K562 (cell line): Measurements from ENCODE around the gene ENDOV. TPM values are rescaled to one million over a fixed set of nuclear protein-coding genes. Genes with fewer than 3 reads are reported as not detected.

Source experiments
- ATAC-seq: fragments of 200-7000 bp; cut with Tn5 transposase; 3 replicates; pipeline ENCODE4 v1.9.1; 2020; ENCODE audit warnings: moderate library complexity
- BruUV-seq: library from RNA; stranded (reverse); fragments of 400-500 nt; replicated peaks from 2 replicates; lab custom pipeline; 2021; lab: Mats Ljungman, UMichigan
- CTCF ChIA-PET: fragments of 300-600 bp; formaldehyde crosslinking; extraction: SDS; loops from one replicate; lab custom pipeline; 2021; ENCODE audit warnings: low intra/inter-chr PET ratio; lab: Yijun Ruan, JAX
- POLR2A ChIA-PET: fragments of 300-600, 350-650 bp; sonication (Branson Sonifier 250); formaldehyde crosslinking; extraction: SDS; loops from one replicate; lab custom pipeline; 2021; ENCODE audit warnings: antibody characterized with exemption, inconsistent platforms; lab: Yijun Ruan, JAX
- DNase-seq, 4 experiments: peaks; one replicate each; pipeline versions ENCODE4 v3.0.0 to v3.0.0-alpha.2; 2011 to 2018; ENCODE audit warnings: low spot score in 3 of 4, mixed read lengths in 3 of 4; ENCODE audit errors: extremely low read depth in 1 of 4
- FAIRE-seq: peaks from 2 replicates; lab custom pipeline; 2011; peaks lifted over from hg19 to GRCh38; lab: Jason Lieb, UNC
- H2AFZ ChIP-seq: 2 replicates; pipeline ENCODE4 v1.6.0; 2011; ENCODE audit warnings: low read depth, low read length, control low read depth, inconsistent platforms
- H3K27ac ChIP-seq: fragments of 200-600 bp; 3 replicates; pipeline ENCODE4 v1.8.0; 2011; ENCODE audit warnings: low read depth, mild to moderate bottlenecking, control low read depth, inconsistent platforms, low read length, moderate library complexity, mixed read lengths; ENCODE audit errors: extremely low read depth
- H3K27me3 ChIP-seq, 2 experiments: fragments of 300-600 bp in 1 of 2; 2 replicates in 1 of 2; 3 replicates in 1 of 2; pipeline versions ENCODE4 v1.6.0 to v1.8.0; 2011; ENCODE audit warnings: inconsistent platforms in 2 of 2, low read length in 2 of 2, mild to moderate bottlenecking in 1 of 2, mixed read lengths in 1 of 2, moderate library complexity in 1 of 2; ENCODE audit not compliant: control insufficient read depth in 2 of 2, insufficient read depth in 2 of 2
- H3K36me3 ChIP-seq: fragments of 300-600 bp; 3 replicates; pipeline ENCODE4 v1.8.0; 2011; ENCODE audit warnings: mild to moderate bottlenecking, low read length, inconsistent platforms; ENCODE audit not compliant: control insufficient read depth, insufficient read depth
- H3K4me1 ChIP-seq, 2 experiments: fragments of 200-600 bp in 1 of 2; replicated peaks in 1 of 2; 2 replicates in 1 of 2; 3 replicates in 1 of 2; pipeline versions ENCODE4 v1.5.1 to v1.8.0; 2011; ENCODE audit warnings: inconsistent platforms in 2 of 2, low read length in 2 of 2, mild to moderate bottlenecking in 1 of 2, mixed read lengths in 1 of 2, moderate library complexity in 1 of 2; ENCODE audit not compliant: control insufficient read depth in 2 of 2, insufficient read depth in 2 of 2
- H3K4me2 ChIP-seq: 2 replicates; pipeline ENCODE4 v1.6.1; 2011; ENCODE audit warnings: low read length, control low read depth, inconsistent platforms, mixed read lengths; ENCODE audit not compliant: insufficient read depth
- H3K4me3 ChIP-seq: fragments of 200-600 bp; sonication (generic), shearing (Covaris generic); 2 replicates; pipeline ENCODE4 v1.5.1; 2016; ENCODE audit warnings: control low read depth, inconsistent platforms
- H3K79me2 ChIP-seq: fragments of 200-600 bp; 3 replicates; pipeline ENCODE4 v1.8.0; 2011; ENCODE audit warnings: low read length, inconsistent platforms; ENCODE audit not compliant: control insufficient read depth, insufficient read depth
- H3K9ac ChIP-seq, 2 experiments: 2 replicates each; pipeline versions ENCODE4 v1.6.0 to v1.6.1; 2011; ENCODE audit warnings: low read depth in 2 of 2, low read length in 2 of 2, control low read depth in 1 of 2, inconsistent platforms in 1 of 2, mild to moderate bottlenecking in 1 of 2, mixed read lengths in 1 of 2; ENCODE audit not compliant: insufficient read depth in 1 of 2
- H3K9me1 ChIP-seq: one replicate; pipeline ENCODE4 v1.6.0; 2011; ENCODE audit warnings: inconsistent platforms, mild to moderate bottlenecking, low read length, moderate library complexity; ENCODE audit not compliant: control insufficient read depth, insufficient read depth
- H3K9me3 ChIP-seq: replicated peaks from 2 replicates; pipeline ENCODE4 v1.5.1; 2011; ENCODE audit warnings: low read depth, low read length, inconsistent platforms; ENCODE audit not compliant: control insufficient read depth, insufficient read depth
- H4K20me1 ChIP-seq: replicated peaks from 2 replicates; pipeline ENCODE4 v1.6.1; 2011; ENCODE audit warnings: low read length, inconsistent platforms, mixed read lengths; ENCODE audit not compliant: control insufficient read depth, insufficient read depth
- POLR2G ChIP-seq: fragments of 200-400 bp; formaldehyde crosslinking; IDR thresholded peaks from 2 replicates; pipeline ENCODE4 v1.6.1; 2017; ENCODE audit warnings: low read depth, mild to moderate bottlenecking, antibody characterized with exemption, low read length, moderate library complexity
- TBP ChIP-seq: optimal IDR thresholded peaks from 2 replicates; pipeline ENCODE3; 2011; ENCODE audit warnings: low read depth, low read length, improper control_type of control experiment
- ZNF408 ChIP-seq: fragments of 250-450 bp; sonication (Bioruptor Pico); IDR thresholded peaks from 2 replicates; pipeline ENCODE4 v1.4.0; 2020; ENCODE audit warnings: low read depth, mild to moderate bottlenecking, moderate library complexity
- ZNF668 ChIP-seq: fragments of 250-450 bp; sonication (Bioruptor Pico); IDR thresholded peaks from 2 replicates; pipeline ENCODE4 v1.8.0; 2022; ENCODE audit warnings: mild to moderate bottlenecking, inconsistent platforms
- WGBS: fragments of 100-300 bp; shearing (Covaris generic); methylation state at CpG from one replicate; pipeline ENCODE4 v1.1.6; 2016; ENCODE audit warnings: low coverage, mixed read lengths; ENCODE audit not compliant: insufficient coverage; ENCODE audit errors: missing lambda C conversion rate; 5-methylcytosine and 5-hydroxymethylcytosine counted together
- in situ Hi-C: fragments of 300-500 bp; cut with MboI; formaldehyde crosslinking; loops from 4 replicates; pipeline ENCODE4 v1.15.0; 2018; ENCODE audit warnings: inconsistent platforms, mixed read lengths
- intact Hi-C: fragments of 100-400 bp; cut with micrococcal nuclease; formaldehyde crosslinking; loops from 2 replicates; pipeline ENCODE4 v1.14.2; 2022
- polyA plus RNA-seq, 8 experiments: library from polyadenylated mRNA; depleted of rRNA in 4 of 8; stranded (reverse) in 5 of 8; unstranded in 3 of 8; fragments of >200 nt; fragmentation: Nextera tagmentation in 2 of 8; fragmentation: Illumina TruSeq in 1 of 8; extraction: Ambion mirVana in 2 of 8; extraction: Trizol in 1 of 8; gene quantifications; 2 replicates each; pipeline versions ENCODE4 v1.2.1 to v1.2.3, GENCODE V29; 2011 to 2014; ENCODE audit warnings: inconsistent platforms in 1 of 8, missing spikeins in 1 of 8
- total RNA-seq, 7 experiments: library from RNA; depleted of rRNA in 6 of 7; stranded (reverse); fragments of >200 nt in 6 of 7; fragmentation: Illumina TruSeq in 2 of 7; extraction: Trizol in 2 of 7; gene quantifications; 2 replicates each; pipeline versions ENCODE4 v1.2.1 to v1.2.3, GENCODE V29; 2011 to 2021; ENCODE audit warnings: low replicate concordance in 1 of 7
- TF ChIP-seq, protein P1 (sequence below): fragments of 250-450 bp; sonication (Bioruptor Pico); IDR thresholded peaks from 2 replicates; pipeline ENCODE4 v1.4.0; 2020
- TF ChIP-seq, protein P2 (sequence below): IDR thresholded peaks from 2 replicates; pipeline ENCODE4 v1.6.1; 2012; ENCODE audit warnings: low read depth, low read length, improper control_type of control experiment, borderline replicate concordance

ENDOV gene
- total and polyA plus RNA-seq, 9 of the 15 experiments (the other 6 are each of a cell fraction or from before 2014, with no cell fraction given), result 1.2 to 8.2 (median 3.7) TPM

DNA sequence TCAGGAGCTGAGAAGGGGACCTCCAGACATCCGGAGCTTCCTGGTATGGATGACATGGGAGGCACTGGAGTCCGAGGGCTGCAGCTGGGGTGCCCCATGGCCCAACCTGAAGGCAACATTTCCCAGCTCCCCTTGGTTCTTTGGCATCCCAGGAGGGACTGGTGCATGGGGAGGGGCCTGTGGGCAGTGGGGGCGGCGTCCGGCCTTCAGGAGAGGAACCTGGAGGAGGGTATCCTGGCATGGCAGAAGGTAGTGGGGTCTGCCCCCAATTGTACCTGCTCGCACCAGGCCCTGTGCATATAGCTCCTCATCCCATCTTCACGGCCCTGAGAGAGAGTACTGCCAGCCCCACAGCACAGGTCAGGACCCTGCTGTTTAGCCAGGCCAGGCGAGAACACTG, 49.5 kb downstream of the ENDOV start:
- H4K20me1 ChIP-seq, result peaks cover 29% of the 10 kb centered on the region; the same call in 1 of the 2 replicates
- CTCF ChIA-PET, result no interaction called here
- H3K27me3 ChIP-seq, result peaks cover 64 to 80% of the 10 kb centered on the region in 2 experiments; a peak in 4 of 5 replicates
- TF ChIP-seq TBP (no peak), POLR2G (no peak), ZNF408 (CRISPR knock-in tag) (no peak), ZNF668 (CRISPR knock-in tag) (no peak)
- TF ChIP-seq, protein P1, sequence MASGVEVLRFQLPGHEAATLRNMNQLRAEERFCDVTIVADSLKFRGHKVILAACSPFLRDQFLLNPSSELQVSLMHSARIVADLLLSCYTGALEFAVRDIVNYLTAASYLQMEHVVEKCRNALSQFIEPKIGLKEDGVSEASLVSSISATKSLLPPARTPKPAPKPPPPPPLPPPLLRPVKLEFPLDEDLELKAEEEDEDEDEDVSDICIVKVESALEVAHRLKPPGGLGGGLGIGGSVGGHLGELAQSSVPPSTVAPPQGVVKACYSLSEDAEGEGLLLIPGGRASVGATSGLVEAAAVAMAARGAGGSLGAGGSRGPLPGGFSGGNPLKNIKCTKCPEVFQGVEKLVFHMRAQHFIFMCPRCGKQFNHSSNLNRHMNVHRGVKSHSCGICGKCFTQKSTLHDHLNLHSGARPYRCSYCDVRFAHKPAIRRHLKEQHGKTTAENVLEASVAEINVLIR (CRISPR knock-in tag), result no peak
- TF ChIP-seq, protein P2, sequence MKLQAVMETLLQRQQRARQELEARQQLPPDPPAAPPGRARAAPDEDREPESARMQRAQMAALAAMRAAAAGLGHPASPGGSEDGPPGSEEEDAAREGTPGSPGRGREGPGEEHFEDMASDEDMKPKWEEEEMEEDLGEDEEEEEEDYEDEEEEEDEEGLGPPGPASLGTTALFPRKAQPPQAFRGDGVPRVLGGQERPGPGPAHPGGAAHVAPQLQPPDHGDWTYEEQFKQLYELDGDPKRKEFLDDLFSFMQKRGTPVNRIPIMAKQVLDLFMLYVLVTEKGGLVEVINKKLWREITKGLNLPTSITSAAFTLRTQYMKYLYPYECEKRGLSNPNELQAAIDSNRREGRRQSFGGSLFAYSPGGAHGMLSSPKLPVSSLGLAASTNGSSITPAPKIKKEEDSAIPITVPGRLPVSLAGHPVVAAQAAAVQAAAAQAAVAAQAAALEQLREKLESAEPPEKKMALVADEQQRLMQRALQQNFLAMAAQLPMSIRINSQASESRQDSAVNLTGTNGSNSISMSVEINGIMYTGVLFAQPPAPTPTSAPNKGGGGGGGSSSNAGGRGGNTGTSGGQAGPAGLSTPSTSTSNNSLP, result no peak
- ATAC-seq (no peak), FAIRE-seq (no peak), DNase-seq (no peak)
- H3K9ac ChIP-seq, result peak overlapping the region in 1 of 2 experiments; percentile 35; a peak in 1 of 4 replicates
- no peak overlapping the region for H3K4me2 ChIP-seq
- 8% methylated on average over 8 of the region's 8 CpGs for WGBS
- no peaks in the 10 kb centered on the region for H3K79me2 ChIP-seq
- no peak overlapping the region for H3K27ac ChIP-seq
- no peak overlapping the region for H2AFZ ChIP-seq
- intact Hi-C loops, result no loop called here
- no peaks in the 10 kb centered on the region for H3K36me3 ChIP-seq
- in situ Hi-C loops, result no loop called here
- POLR2A ChIA-PET, result interaction anchor here (0.5 to 0.9 kb wide), 5 partner anchors 10 to 815 kb away, joined by 3 to 5 read pairs (median 3); partner anchors contain the start of gene GAA
- H3K4me1 ChIP-seq, result peaks cover 0 to 9% of the 10 kb centered on the region in 2 experiments; a peak in 1 of 5 replicates
- no TSS peak for BruUV-seq
- H3K9me1 ChIP-seq, result no peaks in the 10 kb centered on the region
- no peak overlapping the region for H3K4me3 ChIP-seq
- H3K9me3 ChIP-seq, result no peaks in the 10 kb centered on the region
